Measurements from ENCODE around the gene ITSN1.

ITSN1 gene

DNA sequence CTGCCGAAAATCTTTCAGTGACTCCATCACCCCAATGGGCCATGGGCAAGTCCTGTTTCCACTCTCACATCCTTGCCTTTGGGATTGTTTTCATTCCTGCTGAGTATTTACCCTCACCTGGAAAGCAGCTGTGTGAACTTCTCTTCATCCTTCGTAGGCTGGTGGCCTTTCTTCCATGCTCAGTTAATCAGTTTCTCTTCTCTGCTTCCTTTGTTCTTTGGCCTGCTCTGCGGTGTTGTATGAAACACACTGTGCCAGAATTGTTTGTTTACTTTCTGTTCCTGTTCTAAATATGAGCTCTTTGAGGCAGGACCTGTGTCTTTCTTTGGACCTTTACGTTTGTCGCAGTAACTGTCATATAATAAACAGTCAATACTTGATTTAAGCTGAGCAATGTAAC, 48.6 kb downstream of the ITSN1 start:
- H3K79me2 ChIP-seq (ENCODE audit: control insufficient read depth, insufficient read depth, low read length, poor library complexity): peaks cover 10% of the 10 kb centered on the region
- WGBS (ENCODE audit: extremely low coverage, insufficient coverage, insufficient read length): no CpG with 5 or more reads among the region's 5 CpGs
- H2BK5ac ChIP-seq (ENCODE audit: low read depth, low read length, poor library complexity): no peak overlapping the region
- peak overlapping the region; percentile 45 for H3K18ac ChIP-seq (ENCODE audit: low read length)
- no peak overlapping the region for H4K91ac ChIP-seq (ENCODE audit: low read depth, low read length)
- H2BK12ac ChIP-seq (ENCODE audit: low read length): peak overlapping the region; percentile 64
- no peak overlapping the region for H4K12ac ChIP-seq (ENCODE audit: low read depth, low read length)
- H3K4me1 ChIP-seq (ENCODE audit: control insufficient read depth in 1 of 2, insufficient read depth in 2 of 2, low read length in 2 of 2): peaks cover 2 to 10% of the 10 kb centered on the region in 2 experiments
- no peak overlapping the region for H2AK5ac ChIP-seq (ENCODE audit: low read length)
- H2AFZ ChIP-seq (ENCODE audit: insufficient read depth, low read length, poor library complexity): no peak overlapping the region
- no peak overlapping the region for H4K8ac ChIP-seq (ENCODE audit: low read depth, low read length)
- peak overlapping the region; percentile 75 for H3K4ac ChIP-seq (ENCODE audit: low read depth, low read length)
- no peak overlapping the region for H3K4me2 ChIP-seq (ENCODE audit: low read length)
- no peak overlapping the region for H3K9ac ChIP-seq (ENCODE audit: low read length)
- no peaks in the 10 kb centered on the region for H3K9me3 ChIP-seq (ENCODE audit: insufficient read depth, low read depth, low read length)
- no peaks in the 10 kb centered on the region for H3K27me3 ChIP-seq (ENCODE audit: insufficient read depth, low read length)
- DNase-seq: no peak
- H3K36me3 ChIP-seq (ENCODE audit: control insufficient read depth in 1 of 2, insufficient read depth in 2 of 2, low read length in 2 of 2): peaks cover 0 to 3% of the 10 kb centered on the region in 2 experiments
- H3K4me3 ChIP-seq (ENCODE audit: low read depth, low read length): no peak overlapping the region
- no peak overlapping the region for H2BK120ac ChIP-seq (ENCODE audit: insufficient read depth, low read length, poor library complexity)
- no peak overlapping the region for H3K23ac ChIP-seq (ENCODE audit: low read length)
- no peak overlapping the region for H3K27ac ChIP-seq (ENCODE audit: low read depth, low read length)
- H3K79me1 ChIP-seq (ENCODE audit: low read length): no peaks in the 10 kb centered on the region
- no peak overlapping the region for H3K14ac ChIP-seq (ENCODE audit: low read length)

DNA sequence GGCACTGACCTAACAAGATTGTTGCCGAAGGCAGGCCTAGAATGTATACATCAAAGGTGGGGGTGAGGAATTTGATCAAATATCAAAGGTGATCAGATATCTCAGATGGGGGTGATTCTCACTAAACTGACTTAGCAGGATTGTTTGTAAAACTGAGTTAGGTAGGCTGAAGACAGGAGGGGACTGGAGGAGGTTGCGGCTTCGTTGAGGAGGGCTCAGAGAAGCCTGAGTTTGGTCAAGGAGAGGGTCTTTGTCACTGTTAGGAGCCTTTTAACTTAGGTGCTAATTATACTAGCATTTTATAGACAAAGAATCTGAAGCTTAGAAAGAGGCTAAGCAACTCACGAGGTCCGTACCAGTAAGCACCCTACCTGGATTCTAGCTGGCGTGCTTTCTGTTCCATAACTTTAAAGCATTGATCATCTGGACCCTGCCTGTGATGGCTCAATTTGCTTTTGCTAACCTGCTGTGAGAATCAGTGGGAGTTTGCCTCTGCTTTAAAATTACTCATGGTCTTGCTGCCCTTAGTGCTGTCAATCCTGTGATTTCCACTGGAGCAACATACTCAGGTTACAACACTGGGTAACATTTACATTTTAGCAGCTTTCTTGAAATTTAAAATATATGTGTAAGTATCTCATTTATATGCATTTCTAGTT, 49.8 kb downstream of the ITSN1 start:
- DNase-seq: no peak
- H2AFZ ChIP-seq (ENCODE audit: insufficient read depth, low read length, poor library complexity): no peak overlapping the region
- H4K8ac ChIP-seq (ENCODE audit: low read depth, low read length): no peak overlapping the region
- no peak overlapping the region for H4K91ac ChIP-seq (ENCODE audit: low read depth, low read length)
- no peaks in the 10 kb centered on the region for H3K27me3 ChIP-seq (ENCODE audit: insufficient read depth, low read length)
- no peaks in the 10 kb centered on the region for H3K9me3 ChIP-seq (ENCODE audit: insufficient read depth, low read depth, low read length)
- H3K14ac ChIP-seq (ENCODE audit: low read length): no peak overlapping the region
- H3K4me3 ChIP-seq (ENCODE audit: low read depth, low read length): no peak overlapping the region
- no peak overlapping the region for H3K18ac ChIP-seq (ENCODE audit: low read length)
- peak overlapping the region; percentile 34 for H3K4ac ChIP-seq (ENCODE audit: low read depth, low read length)
- no peak overlapping the region for H3K4me2 ChIP-seq (ENCODE audit: low read length)
- H3K27ac ChIP-seq (ENCODE audit: low read depth, low read length): no peak overlapping the region
- peaks cover 0 to 3% of the 10 kb centered on the region in 2 experiments for H3K4me1 ChIP-seq (ENCODE audit: control insufficient read depth in 1 of 2, insufficient read depth in 2 of 2, low read length in 2 of 2)
- peaks cover 8% of the 10 kb centered on the region for H3K79me2 ChIP-seq (ENCODE audit: control insufficient read depth, insufficient read depth, low read length, poor library complexity)
- H2AK5ac ChIP-seq (ENCODE audit: low read length): no peak overlapping the region
- H2BK12ac ChIP-seq (ENCODE audit: low read length): no peak overlapping the region
- WGBS (ENCODE audit: extremely low coverage, insufficient coverage, insufficient read length): no CpG with 5 or more reads among the region's 6 CpGs
- H3K79me1 ChIP-seq (ENCODE audit: low read length): no peaks in the 10 kb centered on the region
- H3K36me3 ChIP-seq (ENCODE audit: control insufficient read depth in 1 of 2, insufficient read depth in 2 of 2, low read length in 2 of 2): peaks cover 0 to 3% of the 10 kb centered on the region in 2 experiments
- H3K9ac ChIP-seq (ENCODE audit: low read length): no peak overlapping the region
- H3K23ac ChIP-seq (ENCODE audit: low read length): no peak overlapping the region
- no peak overlapping the region for H4K12ac ChIP-seq (ENCODE audit: low read depth, low read length)
- H2BK120ac ChIP-seq (ENCODE audit: insufficient read depth, low read length, poor library complexity): no peak overlapping the region
- H2BK5ac ChIP-seq (ENCODE audit: low read depth, low read length, poor library complexity): no peak overlapping the region

DNA sequence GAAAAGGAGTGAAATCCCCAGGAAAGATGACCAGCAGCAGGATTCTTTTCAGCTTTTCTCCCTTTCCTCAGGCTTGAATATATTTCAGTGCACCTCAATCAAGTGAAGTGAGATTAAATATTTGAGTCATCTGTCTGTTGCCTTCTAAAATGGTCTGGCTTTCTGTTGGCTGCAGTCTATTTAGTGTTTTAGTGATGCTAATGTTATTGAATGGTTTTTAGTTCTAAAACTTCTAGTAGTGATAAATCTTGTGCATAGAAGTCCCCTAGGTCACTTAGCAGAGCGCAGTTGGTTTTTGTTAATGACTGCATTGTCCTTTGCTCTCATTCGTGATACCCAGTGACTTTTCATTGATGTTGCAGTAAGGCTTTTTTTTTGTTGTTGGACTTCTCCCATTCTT, 53.5 kb downstream of the ITSN1 start:
- Histone ChIP-seq H3K18ac (ENCODE audit: low read length) (no peak overlapping the region), H2BK120ac (ENCODE audit: insufficient read depth, low read length, poor library complexity) (no peak overlapping the region), H3K27ac (ENCODE audit: low read depth, low read length) (no peak overlapping the region), H3K36me3 (ENCODE audit: control insufficient read depth in 1 of 2, insufficient read depth in 2 of 2, low read length in 2 of 2) (peaks cover 0 to 3% of the 10 kb centered on the region in 2 experiments), H3K14ac (ENCODE audit: low read length) (no peak overlapping the region), H3K79me2 (ENCODE audit: control insufficient read depth, insufficient read depth, low read length, poor library complexity) (peaks cover 7% of the 10 kb centered on the region), H2BK5ac (ENCODE audit: low read depth, low read length, poor library complexity) (no peak overlapping the region), H3K4me1 (ENCODE audit: control insufficient read depth in 1 of 2, insufficient read depth in 2 of 2, low read length in 2 of 2) (peaks cover 0 to 2% of the 10 kb centered on the region in 2 experiments), H3K4ac (ENCODE audit: low read depth, low read length) (no peak overlapping the region), H2AFZ (ENCODE audit: insufficient read depth, low read length, poor library complexity) (no peak overlapping the region), H3K9ac (ENCODE audit: low read length) (no peak overlapping the region), H3K4me2 (ENCODE audit: low read length) (no peak overlapping the region), H3K4me3 (ENCODE audit: low read depth, low read length) (no peak overlapping the region), H2AK5ac (ENCODE audit: low read length) (no peak overlapping the region), H4K12ac (ENCODE audit: low read depth, low read length) (no peak overlapping the region), H3K79me1 (ENCODE audit: low read length) (no peaks in the 10 kb centered on the region), H2BK12ac (ENCODE audit: low read length) (no peak overlapping the region), H4K91ac (ENCODE audit: low read depth, low read length) (no peak overlapping the region), H3K23ac (ENCODE audit: low read length) (no peak overlapping the region), H3K9me3 (ENCODE audit: insufficient read depth, low read depth, low read length) (no peaks in the 10 kb centered on the region), H3K27me3 (ENCODE audit: insufficient read depth, low read length) (no peaks in the 10 kb centered on the region), H4K8ac (ENCODE audit: low read depth, low read length) (no peak overlapping the region)
- no peak for DNase-seq
- no CpG with 5 or more reads among the region's 2 CpGs for WGBS (ENCODE audit: extremely low coverage, insufficient coverage, insufficient read length)

DNA sequence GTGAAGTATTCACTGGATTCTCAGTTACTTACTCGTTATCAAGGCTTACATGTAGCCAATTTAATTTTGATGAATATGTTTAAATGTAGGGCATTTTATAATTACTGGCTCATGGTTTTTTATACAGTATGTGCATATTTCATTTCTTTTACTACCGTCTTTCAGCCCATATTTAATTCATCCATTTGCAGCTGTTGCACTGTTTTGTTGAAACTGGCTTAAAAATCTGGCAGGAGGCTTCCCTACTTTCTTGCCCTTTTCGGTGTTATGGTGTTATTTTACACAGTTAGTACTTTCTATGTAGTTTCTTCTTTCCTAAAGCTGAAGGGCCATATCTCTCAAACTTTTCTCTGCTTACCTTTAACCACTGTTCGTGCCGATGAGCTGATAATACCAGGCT, 54.2 kb downstream of the ITSN1 start:
- Histone ChIP-seq H4K91ac (ENCODE audit: low read depth, low read length) (no peak overlapping the region), H3K79me1 (ENCODE audit: low read length) (no peaks in the 10 kb centered on the region), H3K9ac (ENCODE audit: low read length) (no peak overlapping the region), H3K4me3 (ENCODE audit: low read depth, low read length) (no peak overlapping the region), H2BK12ac (ENCODE audit: low read length) (no peak overlapping the region), H3K27ac (ENCODE audit: low read depth, low read length) (no peak overlapping the region), H3K9me3 (ENCODE audit: insufficient read depth, low read depth, low read length) (no peaks in the 10 kb centered on the region), H3K36me3 (ENCODE audit: control insufficient read depth in 1 of 2, insufficient read depth in 2 of 2, low read length in 2 of 2) (peaks cover 0 to 3% of the 10 kb centered on the region in 2 experiments), H3K14ac (ENCODE audit: low read length) (no peak overlapping the region), H4K12ac (ENCODE audit: low read depth, low read length) (no peak overlapping the region), H2BK120ac (ENCODE audit: insufficient read depth, low read length, poor library complexity) (no peak overlapping the region), H3K23ac (ENCODE audit: low read length) (no peak overlapping the region), H3K4me1 (ENCODE audit: control insufficient read depth in 1 of 2, insufficient read depth in 2 of 2, low read length in 2 of 2) (peaks cover 0 to 2% of the 10 kb centered on the region in 2 experiments), H4K8ac (ENCODE audit: low read depth, low read length) (no peak overlapping the region), H3K4ac (ENCODE audit: low read depth, low read length) (peak overlapping the region; percentile 6), H3K79me2 (ENCODE audit: control insufficient read depth, insufficient read depth, low read length, poor library complexity) (peaks cover 10% of the 10 kb centered on the region), H3K18ac (ENCODE audit: low read length) (no peak overlapping the region), H2BK5ac (ENCODE audit: low read depth, low read length, poor library complexity) (no peak overlapping the region), H3K27me3 (ENCODE audit: insufficient read depth, low read length) (no peaks in the 10 kb centered on the region), H2AFZ (ENCODE audit: insufficient read depth, low read length, poor library complexity) (no peak overlapping the region), H2AK5ac (ENCODE audit: low read length) (no peak overlapping the region), H3K4me2 (ENCODE audit: low read length) (no peak overlapping the region)
- no peak for DNase-seq
- WGBS (ENCODE audit: extremely low coverage, insufficient coverage, insufficient read length): no CpG with 5 or more reads among the region's 5 CpGs
